ENCODE data around the gene PTPN4. TPM values are rescaled to one million over a fixed set of nuclear protein-coding genes. Genes with fewer than 3 reads are reported as not detected.

PTPN4 gene
- total and polyA plus RNA-seq, 7 donors: 2.1 to 35.4 (median 17.3) TPM

- Histone ChIP-seq H3K27ac (peak overlapping the region; percentile 24), H3K36me3 (ENCODE audit: insufficient read depth in 1 of 2, low read depth in 1 of 2) (no peaks in the 10 kb centered on the region), H3K4me3 (peak overlapping the region; percentile 5), H3K27me3 (ENCODE audit: insufficient read depth in 3 of 3, low read length in 2 of 3) (no peaks in the 10 kb centered on the region), H3K4me1 (peaks cover 33% of the 10 kb centered on the region), H3K9me3 (peaks cover under 1% of the 10 kb centered on the region)
- ATAC-seq (peak in 3 of 4 donors; percentile 36 to 54 (median 42)), DNase-seq (no peak)
- intact Hi-C loops (cut with DNase I): no loop called here
- WGBS, 3 donors: 46 to 78% (median 50%) methylated on average over 3 of the region's 3 CpGs
- TF ChIP-seq CTCF (IDR thresholded peaks at IDR 0.05): no peak
Observed at GRCh38 chr2:119857742-119858141, 98.0 kb downstream of the PTPN4 start.

- H3K4me3 ChIP-seq: no peak overlapping the region
- H3K9me3 ChIP-seq: no peaks in the 10 kb centered on the region
- ATAC-seq (no peak), DNase-seq (no peak)
- peaks cover 41% of the 10 kb centered on the region for H3K4me1 ChIP-seq
- intact Hi-C loops (cut with DNase I): no loop called here
- 82 to 95% (median 92%) methylated on average over 4 of the region's 4 CpGs for WGBS, 3 donors
- no peak for TF ChIP-seq CTCF (IDR thresholded peaks at IDR 0.05)
- H3K27me3 ChIP-seq (ENCODE audit: insufficient read depth in 3 of 3, low read length in 2 of 3): no peaks in the 10 kb centered on the region
- H3K27ac ChIP-seq: no peak overlapping the region
- H3K36me3 ChIP-seq (ENCODE audit: insufficient read depth in 1 of 2, low read depth in 1 of 2): no peaks in the 10 kb centered on the region
Observed at GRCh38 chr2:119859528-119859927, 99.8 kb downstream of the PTPN4 start.

- Histone ChIP-seq H3K4me3 (no peak overlapping the region), H3K27me3 (ENCODE audit: insufficient read depth in 3 of 3, low read length in 2 of 3) (no peaks in the 10 kb centered on the region), H3K4me1 (peaks cover 49% of the 10 kb centered on the region), H3K36me3 (ENCODE audit: insufficient read depth in 1 of 2, low read depth in 1 of 2) (no peaks in the 10 kb centered on the region), H3K27ac (no peak overlapping the region), H3K9me3 (no peaks in the 10 kb centered on the region)
- TF ChIP-seq CTCF (IDR thresholded peaks at IDR 0.05): no peak
- ATAC-seq (peak in 1 of 4 donors; percentile 24), DNase-seq (no peak)
- WGBS, 3 donors: 39 to 65% (median 41%) methylated on average over 7 of the region's 7 CpGs
- intact Hi-C loops (cut with DNase I): no loop called here
Observed at GRCh38 chr2:119860924-119861323, 101.2 kb downstream of the PTPN4 start.

GRCh38 chr2:119862127-119862889 is 102.6 kb downstream of the PTPN4 start:
- ATAC-seq (no peak), DNase-seq (no peak)
- no peak for TF ChIP-seq CTCF (IDR thresholded peaks at IDR 0.05)
- intact Hi-C loops (cut with DNase I): no loop called here
- Histone ChIP-seq H3K36me3 (ENCODE audit: insufficient read depth in 1 of 2, low read depth in 1 of 2) (no peaks in the 10 kb centered on the region), H3K4me1 (peaks cover 53% of the 10 kb centered on the region), H3K4me3 (no peak overlapping the region), H3K9me3 (no peaks in the 10 kb centered on the region), H3K27me3 (ENCODE audit: insufficient read depth in 3 of 3, low read length in 2 of 3) (no peaks in the 10 kb centered on the region), H3K27ac (no peak overlapping the region)
- 36 to 49% (median 43%) methylated on average over 3 of the region's 3 CpGs for WGBS, 3 donors

GRCh38 chr2:119864318-119864717 is 104.6 kb downstream of the PTPN4 start:
- Histone ChIP-seq H3K4me3 (no peak overlapping the region), H3K36me3 (ENCODE audit: insufficient read depth in 1 of 2, low read depth in 1 of 2) (no peaks in the 10 kb centered on the region), H3K4me1 (peaks cover 44% of the 10 kb centered on the region), H3K9me3 (no peaks in the 10 kb centered on the region), H3K27me3 (ENCODE audit: insufficient read depth in 3 of 3, low read length in 2 of 3) (no peaks in the 10 kb centered on the region), H3K27ac (no peak overlapping the region)
- TF ChIP-seq CTCF (IDR thresholded peaks at IDR 0.05): no peak
- 71 to 74% (median 72%) methylated on average over 3 of the region's 3 CpGs for WGBS, 3 donors
- no peak for ATAC-seq
- no peak for DNase-seq
- intact Hi-C loops (cut with DNase I): no loop called here
